ENCODE data around the gene MRPL39. TPM values are rescaled to one million over a fixed set of nuclear protein-coding genes. Genes with fewer than 3 reads are reported as not detected.

Gene MRPL39
- total RNA-seq, 2 experiments from 2014 or later, result 45.0 to 56.9 TPM

- H3K4me2 ChIP-seq (ENCODE audit: low read length), result no peak overlapping the region
- H3K9me2 ChIP-seq (ENCODE audit: insufficient read depth, low read length), result no peaks in the 10 kb centered on the region
- intact Hi-C loops (cut with micrococcal nuclease; ENCODE audit: unreplicated experiment), result no loop called here
- no peak for DNase-seq (ENCODE audit: low spot score)
- CTCF ChIA-PET (ENCODE audit: unreplicated experiment), result no interaction called here
- BruUV-seq (replicated peaks), result no TSS peak
- H2AFZ ChIP-seq (ENCODE audit: low read length), result no peak overlapping the region
- H4K20me1 ChIP-seq (ENCODE audit: insufficient read depth, low read length), result no peaks in the 10 kb centered on the region
- H3K4me3 ChIP-seq (ENCODE audit: low read depth, low read length, poor library complexity, severe bottlenecking), result no peak overlapping the region
- no peak overlapping the region for H3K27ac ChIP-seq (ENCODE audit: low read depth, low read length, poor library complexity, severe bottlenecking)
- POLR2A ChIA-PET, result interaction anchor here (0.8 to 1.5 kb wide), 2 partner anchors 8 to 32 kb away, joined by 3 read pairs; no protein-coding TSS in a partner anchor
- peaks cover 15% of the 10 kb centered on the region; the same call in 1 of the 2 replicates for H3K9me3 ChIP-seq (ENCODE audit: low read length)
- no peaks in the 10 kb centered on the region for H3K4me1 ChIP-seq (ENCODE audit: insufficient read depth, low read length, poor library complexity, severe bottlenecking)
- H3K36me3 ChIP-seq (ENCODE audit: insufficient read depth, low read length), result no peaks in the 10 kb centered on the region
- H3K79me2 ChIP-seq (ENCODE audit: insufficient read depth, low read depth, low read length), result no peaks in the 10 kb centered on the region
- no peak for TF ChIP-seq EZH2phosphoT487 (IDR thresholded peaks at IDR 0.05; ENCODE audit: borderline replicate concordance, low read depth, low read length)
- no peak for TF ChIP-seq CTCF (conservative IDR thresholded peaks at IDR 0.05; ENCODE audit: low read length)
Measured at GRCh38 chr21:25541042-25541441, 66.2 kb downstream of the MRPL39 start.

- POLR2A ChIA-PET, result interaction anchor here (0.5 to 1.5 kb wide), 3 partner anchors 9 to 264 kb away, joined by 3 to 4 read pairs (median 3); no protein-coding TSS in a partner anchor
- peaks cover 15% of the 10 kb centered on the region; the same call in 1 of the 2 replicates for H3K9me3 ChIP-seq (ENCODE audit: low read length)
- no peak for TF ChIP-seq CTCF (conservative IDR thresholded peaks at IDR 0.05; ENCODE audit: low read length)
- TF ChIP-seq EZH2phosphoT487 (IDR thresholded peaks at IDR 0.05; ENCODE audit: borderline replicate concordance, low read depth, low read length), result no peak
- H3K9me2 ChIP-seq (ENCODE audit: insufficient read depth, low read length), result no peaks in the 10 kb centered on the region
- no peaks in the 10 kb centered on the region for H3K79me2 ChIP-seq (ENCODE audit: insufficient read depth, low read depth, low read length)
- H3K4me2 ChIP-seq (ENCODE audit: low read length), result no peak overlapping the region
- no peaks in the 10 kb centered on the region for H3K4me1 ChIP-seq (ENCODE audit: insufficient read depth, low read length, poor library complexity, severe bottlenecking)
- intact Hi-C loops (cut with micrococcal nuclease; ENCODE audit: unreplicated experiment), result no loop called here
- no peak overlapping the region for H3K27ac ChIP-seq (ENCODE audit: low read depth, low read length, poor library complexity, severe bottlenecking)
- no peak overlapping the region for H2AFZ ChIP-seq (ENCODE audit: low read length)
- BruUV-seq (replicated peaks), result no TSS peak
- CTCF ChIA-PET (ENCODE audit: unreplicated experiment), result no interaction called here
- no peak for DNase-seq (ENCODE audit: low spot score)
- H3K4me3 ChIP-seq (ENCODE audit: low read depth, low read length, poor library complexity, severe bottlenecking), result no peak overlapping the region
- no peaks in the 10 kb centered on the region for H3K36me3 ChIP-seq (ENCODE audit: insufficient read depth, low read length)
- H4K20me1 ChIP-seq (ENCODE audit: insufficient read depth, low read length), result no peaks in the 10 kb centered on the region
Measured at GRCh38 chr21:25539606-25540005, 67.7 kb downstream of the MRPL39 start.

- intact Hi-C loops (cut with micrococcal nuclease; ENCODE audit: unreplicated experiment), result no loop called here
- POLR2A ChIA-PET, result interaction anchor here (0.7 kb wide), 1 partner anchor 46 kb away, joined by 3 read pairs; no protein-coding TSS in a partner anchor
Measured at GRCh38 chr21:25537174-25537573, 70.1 kb downstream of the MRPL39 start.

More at GRCh38 chr21:25537174-25537573, 70.1 kb downstream of the MRPL39 start:
- Histone ChIP-seq H3K9me3 (ENCODE audit: low read length) (peaks cover 15% of the 10 kb centered on the region; the same call in 1 of the 2 replicates), H3K4me2 (ENCODE audit: low read length) (no peak overlapping the region), H3K79me2 (ENCODE audit: insufficient read depth, low read depth, low read length) (no peaks in the 10 kb centered on the region), H3K27ac (ENCODE audit: low read depth, low read length, poor library complexity, severe bottlenecking) (no peak overlapping the region), H3K4me1 (ENCODE audit: insufficient read depth, low read length, poor library complexity, severe bottlenecking) (no peaks in the 10 kb centered on the region), H2AFZ (ENCODE audit: low read length) (no peak overlapping the region), H3K9me2 (ENCODE audit: insufficient read depth, low read length) (no peaks in the 10 kb centered on the region), H3K36me3 (ENCODE audit: insufficient read depth, low read length) (no peaks in the 10 kb centered on the region), H3K4me3 (ENCODE audit: low read depth, low read length, poor library complexity, severe bottlenecking) (no peak overlapping the region), H4K20me1 (ENCODE audit: insufficient read depth, low read length) (no peaks in the 10 kb centered on the region)
- no peak for DNase-seq (ENCODE audit: low spot score)
- no TSS peak for BruUV-seq (replicated peaks)
- CTCF ChIA-PET (ENCODE audit: unreplicated experiment), result no interaction called here
- TF ChIP-seq EZH2phosphoT487 (IDR thresholded peaks at IDR 0.05; ENCODE audit: borderline replicate concordance, low read depth, low read length), result no peak
- TF ChIP-seq CTCF (conservative IDR thresholded peaks at IDR 0.05; ENCODE audit: low read length), result no peak

Measured in OCI-LY7 (cell line).